Limb (tissue), 2 donors: ENCODE measurements around the gene SMAD3.

Experiments used
- DNase-seq, 2 donors: peaks; one replicate each; pipeline ENCODE4 v3.0.0-alpha.2; 2016; ENCODE audit errors: extremely low spot score in 2 of 2

SMAD3 gene

GRCh38 chr15:67125589-67126502 is 60.4 kb downstream of the SMAD3 start:
- peak; percentile 62 to 73 for DNase-seq

GRCh38 chr15:67126551-67127330 is 61.3 kb downstream of the SMAD3 start:
- DNase-seq = no peak

GRCh38 chr15:67127331-67127664 is 61.9 kb downstream of the SMAD3 start:
- no peak for DNase-seq

- DNase-seq = no peak
Measured at GRCh38 chr15:67127965-67128364, 62.6 kb downstream of the SMAD3 start.

- DNase-seq = no peak
Measured at GRCh38 chr15:67130166-67130565, 64.8 kb downstream of the SMAD3 start.

- DNase-seq = no peak
Measured at GRCh38 chr15:67130673-67131601, 65.5 kb downstream of the SMAD3 start.

GRCh38 chr15:67132276-67132675 is 66.9 kb downstream of the SMAD3 start:
- no peak for DNase-seq

GRCh38 chr15:67133026-67133425 is 67.6 kb downstream of the SMAD3 start:
- no peak for DNase-seq

- no peak for DNase-seq
Measured at GRCh38 chr15:67133738-67134066, 68.3 kb downstream of the SMAD3 start.

GRCh38 chr15:67134067-67134838 is 68.9 kb downstream of the SMAD3 start:
- DNase-seq = no peak

- DNase-seq = no peak
Measured at GRCh38 chr15:67134871-67135492, 69.6 kb downstream of the SMAD3 start.

- DNase-seq = no peak
Measured at GRCh38 chr15:67135494-67135893, 70.1 kb downstream of the SMAD3 start.

- no peak for DNase-seq
Measured at GRCh38 chr15:67136802-67137201, 71.4 kb downstream of the SMAD3 start.

- DNase-seq = no peak
Measured at GRCh38 chr15:67137319-67137718, 71.9 kb downstream of the SMAD3 start.

- no peak for DNase-seq
Measured at GRCh38 chr15:67137951-67138848, 72.8 kb downstream of the SMAD3 start.

- DNase-seq = no peak
Measured at GRCh38 chr15:67138891-67139855, 73.8 kb downstream of the SMAD3 start.

GRCh38 chr15:67140078-67140833 is 74.9 kb downstream of the SMAD3 start:
- no peak for DNase-seq
